ENCODE results near the gene KRTDAP.

The KRTDAP gene

DNA sequence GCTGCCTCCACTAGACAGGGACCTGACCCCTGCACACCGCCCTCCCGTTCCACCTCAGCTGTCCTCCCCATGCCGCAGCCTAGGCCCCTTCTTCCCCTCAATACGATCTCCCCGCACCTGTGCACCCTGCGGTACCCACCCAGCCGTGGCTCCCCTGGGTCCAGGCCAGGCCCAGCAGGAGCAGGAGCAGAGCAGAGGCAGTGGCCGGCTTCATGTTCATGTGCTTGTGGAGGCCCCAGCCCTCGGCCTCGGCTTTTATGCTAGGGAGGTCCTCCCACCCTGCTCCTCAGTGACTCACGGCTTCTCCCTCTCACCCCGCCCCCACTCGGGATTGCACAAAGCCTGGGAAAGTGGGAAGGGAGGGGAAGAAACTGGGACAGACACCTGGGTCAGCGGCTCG is 11.4 kb upstream of the KRTDAP start:
- ATAC-seq, result no peak
- Mint-ChIP-seq H3K27ac (no peak overlapping the region), H3K4me1 (no peaks in the 10 kb centered on the region), H3K36me3 (no peaks in the 10 kb centered on the region), H3K4me3 (no peak overlapping the region), H3K9me3 (no peaks in the 10 kb centered on the region)
- no peak for DNase-seq (ENCODE audit: low spot score in 2 of 2)

DNA sequence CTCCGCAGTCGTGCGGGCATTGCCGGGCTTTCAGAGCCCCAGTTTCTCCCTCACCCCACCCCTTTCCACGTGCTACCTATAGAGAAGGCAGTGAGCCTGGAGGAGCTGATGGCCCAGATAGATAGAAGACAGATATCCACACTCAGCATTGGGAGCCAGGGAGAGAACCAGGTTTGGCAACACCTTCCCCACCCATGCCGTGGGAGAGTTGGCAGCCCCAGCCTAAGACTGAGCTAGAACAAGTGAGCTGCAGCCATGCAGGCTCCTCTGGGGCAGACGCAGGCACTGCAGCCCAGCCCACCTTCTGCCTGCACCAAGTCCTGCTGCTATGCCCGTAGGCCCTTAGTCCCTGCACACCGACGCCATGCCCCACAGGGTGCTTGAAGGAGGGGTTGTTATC is 10.3 kb upstream of the KRTDAP start:
- Mint-ChIP-seq H3K4me1 (peaks cover under 1% of the 10 kb centered on the region), H3K36me3 (no peaks in the 10 kb centered on the region), H3K9me3 (no peaks in the 10 kb centered on the region), H3K27ac (no peak overlapping the region), H3K4me3 (no peak overlapping the region)
- DNase-seq (ENCODE audit: low spot score in 2 of 2) (no peak), ATAC-seq (no peak)

DNA sequence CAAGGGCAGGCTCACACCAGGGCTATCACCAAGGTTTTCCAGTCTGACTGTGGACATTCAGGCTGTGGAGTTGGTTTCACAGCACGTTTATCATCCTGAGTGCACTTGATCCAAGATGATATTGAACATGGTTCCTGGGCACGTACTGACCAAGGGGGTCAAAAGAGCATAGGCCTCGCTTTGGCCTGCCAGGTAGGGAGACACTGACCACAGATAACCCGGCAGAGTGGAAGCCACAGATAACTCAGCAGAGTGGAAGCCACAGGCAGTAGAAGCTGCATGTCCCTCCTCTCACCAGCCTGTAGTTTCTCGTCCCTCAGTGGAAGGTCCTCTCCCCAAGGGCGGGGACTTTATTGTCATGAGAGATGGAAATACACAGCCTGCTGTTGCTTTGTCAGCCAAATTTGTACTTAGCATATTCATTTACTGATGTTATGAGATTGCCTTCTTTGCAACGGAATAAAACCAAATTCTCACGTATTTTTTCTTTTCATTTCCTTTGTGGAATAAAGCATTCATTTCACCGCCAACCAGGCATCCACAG is 8.8 kb upstream of the KRTDAP start:
- Mint-ChIP-seq H3K36me3 (no peaks in the 10 kb centered on the region), H3K27ac (no peak overlapping the region), H3K4me3 (no peak overlapping the region), H3K9me3 (no peaks in the 10 kb centered on the region), H3K4me1 (peaks cover 10% of the 10 kb centered on the region)
- no peak for DNase-seq (ENCODE audit: low spot score in 2 of 2)
- no peak for ATAC-seq

DNA sequence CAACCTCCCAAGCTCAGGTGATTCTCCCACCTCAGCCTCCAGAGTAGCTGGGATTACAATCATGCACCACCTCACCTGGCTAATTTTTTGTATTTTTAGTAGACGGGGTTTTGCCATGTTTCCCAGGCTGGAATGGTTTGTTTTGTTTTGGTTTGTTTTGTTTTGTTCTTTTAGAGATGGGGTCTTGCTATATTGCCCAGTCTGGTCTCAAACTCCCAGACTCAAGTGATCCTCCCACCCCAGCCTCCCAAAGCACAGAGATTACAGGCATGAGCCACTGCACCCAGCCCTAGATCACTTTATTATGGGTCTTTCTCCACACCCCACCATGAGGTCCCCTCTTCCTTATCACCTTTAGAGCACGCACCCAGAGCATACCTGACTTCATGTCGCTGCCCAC is 8.0 kb upstream of the KRTDAP start:
- Mint-ChIP-seq H3K27ac (no peak overlapping the region), H3K9me3 (no peaks in the 10 kb centered on the region), H3K4me3 (no peak overlapping the region), H3K4me1 (peaks cover 10% of the 10 kb centered on the region), H3K36me3 (no peaks in the 10 kb centered on the region)
- DNase-seq (ENCODE audit: low spot score in 2 of 2) (no peak), ATAC-seq (no peak)

DNA sequence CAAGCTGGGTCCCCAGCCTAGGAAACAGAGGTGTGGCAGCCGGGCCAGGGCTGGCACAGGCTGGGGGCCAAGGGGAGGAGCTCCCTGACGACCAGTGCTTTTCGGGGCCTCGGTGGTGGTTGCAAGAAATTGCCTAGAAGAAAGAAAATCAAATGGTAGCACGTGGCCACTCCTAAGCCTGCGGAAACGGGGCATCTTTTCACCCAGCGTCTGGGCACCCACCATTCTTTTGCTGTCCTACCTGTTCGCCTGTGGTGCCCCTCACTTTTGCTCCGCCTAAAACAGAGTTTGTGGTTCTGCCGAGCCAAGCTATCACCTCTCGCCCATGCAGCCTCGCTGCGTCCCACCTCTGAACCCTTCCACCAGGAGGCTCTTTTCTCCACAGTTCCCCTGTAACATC is 7.1 kb upstream of the KRTDAP start:
- DNase-seq (ENCODE audit: low spot score in 2 of 2) (no peak), ATAC-seq (no peak)
- H3K4me3 Mint-ChIP-seq, result no peak overlapping the region
- H3K27ac Mint-ChIP-seq, result no peak overlapping the region
- no peaks in the 10 kb centered on the region for H3K36me3 Mint-ChIP-seq
- H3K4me1 Mint-ChIP-seq, result peaks cover 10% of the 10 kb centered on the region
- no peaks in the 10 kb centered on the region for H3K9me3 Mint-ChIP-seq

DNA sequence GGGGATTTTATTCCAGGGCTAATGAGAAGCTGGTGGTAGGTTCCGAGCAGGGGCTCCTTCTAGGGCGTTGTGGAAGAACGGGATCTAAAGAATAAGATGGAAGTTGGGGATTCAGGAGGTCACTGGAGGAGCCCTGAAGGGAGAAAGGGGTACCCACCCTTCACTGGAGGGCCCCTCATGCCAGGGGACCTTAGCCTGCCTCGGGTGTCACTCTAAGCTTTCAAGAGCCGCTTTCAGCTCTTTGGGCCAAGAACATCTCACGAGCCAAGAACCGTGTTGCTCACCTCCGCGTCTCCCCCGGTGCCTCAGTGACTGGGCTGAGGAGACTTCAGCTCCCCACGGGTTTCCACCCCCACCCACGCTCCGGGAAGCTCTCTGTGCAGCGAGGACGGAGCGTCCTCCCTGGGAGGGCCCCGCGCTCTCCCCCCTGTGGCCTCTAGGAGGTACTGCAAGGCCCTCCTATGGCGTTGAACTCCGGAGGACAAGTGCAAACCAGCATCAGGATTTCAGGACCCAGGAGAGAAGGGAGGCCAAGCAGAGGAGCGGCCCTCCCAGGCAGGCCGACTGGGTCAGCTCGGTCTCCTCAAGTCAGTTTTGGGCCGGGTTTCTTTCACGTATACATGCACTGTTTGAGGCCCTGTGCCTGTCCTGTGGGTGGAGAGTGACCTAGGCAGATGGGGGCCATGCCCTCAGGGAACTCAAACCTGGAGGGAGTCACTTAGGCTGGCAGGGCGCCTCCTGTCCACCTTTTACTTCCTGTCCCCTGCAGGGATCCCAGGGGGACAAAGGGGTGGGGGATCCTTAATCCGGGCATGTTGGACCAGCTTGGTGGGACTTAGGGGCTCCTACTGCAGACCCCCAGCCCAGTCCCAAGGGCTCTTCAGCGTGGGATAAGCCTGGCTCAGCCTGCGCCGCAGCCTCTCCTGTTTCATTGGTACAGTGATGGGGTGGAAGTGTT is 5.1 kb upstream of the KRTDAP start:
- H3K36me3 Mint-ChIP-seq, result no peaks in the 10 kb centered on the region
- H3K4me1 Mint-ChIP-seq, result peaks cover 10% of the 10 kb centered on the region
- ATAC-seq (peak; percentile 90), DNase-seq (ENCODE audit: low spot score in 2 of 2) (peak; percentile 66 to 81)
- H3K9me3 Mint-ChIP-seq, result no peaks in the 10 kb centered on the region
- peak overlapping the region; percentile 8 for H3K4me3 Mint-ChIP-seq
- H3K27ac Mint-ChIP-seq, result no peak overlapping the region

DNA sequence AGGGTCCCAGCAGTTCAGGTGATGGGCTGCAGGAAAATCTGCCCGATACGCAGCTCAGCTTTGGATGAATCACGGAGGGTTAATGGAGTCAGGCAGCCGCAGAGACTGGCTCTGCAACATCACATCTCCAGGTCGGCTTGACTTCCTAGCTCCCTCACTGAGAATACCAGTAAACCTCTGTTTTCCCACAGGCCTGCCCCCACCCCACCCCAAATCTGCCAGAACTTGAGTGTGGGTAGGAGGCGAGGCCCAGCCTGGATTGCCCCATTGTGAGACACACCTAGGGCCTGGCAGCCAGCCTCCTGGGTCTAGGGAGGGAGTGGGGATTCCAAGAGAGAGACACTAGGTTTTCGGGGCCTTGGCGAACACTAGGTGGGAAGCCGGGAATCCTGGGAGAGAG is 3.7 kb upstream of the KRTDAP start:
- DNase-seq (ENCODE audit: low spot score in 2 of 2), result no peak
- H3K27ac Mint-ChIP-seq, result no peak overlapping the region
- no peak overlapping the region for H3K4me3 Mint-ChIP-seq
- H3K9me3 Mint-ChIP-seq, result no peaks in the 10 kb centered on the region
- H3K4me1 Mint-ChIP-seq, result peaks cover 10% of the 10 kb centered on the region
- no peaks in the 10 kb centered on the region for H3K36me3 Mint-ChIP-seq
- no peak for ATAC-seq

DNA sequence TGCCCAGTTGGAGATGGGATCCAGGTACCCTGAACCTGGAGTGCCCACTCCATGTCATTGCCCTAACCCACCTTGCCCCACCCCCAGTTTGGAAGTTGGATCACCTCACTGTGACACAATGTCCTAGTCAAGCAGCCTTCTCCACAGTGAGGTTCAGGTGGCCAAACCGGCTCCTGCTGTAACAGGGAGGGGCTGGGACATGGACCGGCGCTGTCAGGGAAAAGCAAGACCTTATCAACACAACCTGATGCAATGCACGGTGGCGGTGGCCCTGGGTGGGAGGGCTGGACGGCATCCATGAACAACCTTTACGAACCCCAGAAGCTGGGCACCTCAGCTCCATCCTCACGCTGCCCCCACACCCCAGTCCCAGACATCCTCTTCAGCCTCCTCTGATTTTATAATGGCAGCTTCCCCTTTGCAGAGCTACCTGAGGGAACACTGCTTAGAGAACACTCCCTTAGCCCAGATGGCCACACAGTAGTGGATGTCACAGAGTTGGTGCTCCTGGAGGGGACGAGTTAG is 1.6 kb upstream of the KRTDAP start:
- Mint-ChIP-seq H3K27ac (no peak overlapping the region), H3K4me1 (peaks cover 10% of the 10 kb centered on the region), H3K4me3 (no peak overlapping the region), H3K36me3 (no peaks in the 10 kb centered on the region), H3K9me3 (no peaks in the 10 kb centered on the region)
- DNase-seq (ENCODE audit: low spot score in 2 of 2), result no peak
- no peak for ATAC-seq

DNA sequence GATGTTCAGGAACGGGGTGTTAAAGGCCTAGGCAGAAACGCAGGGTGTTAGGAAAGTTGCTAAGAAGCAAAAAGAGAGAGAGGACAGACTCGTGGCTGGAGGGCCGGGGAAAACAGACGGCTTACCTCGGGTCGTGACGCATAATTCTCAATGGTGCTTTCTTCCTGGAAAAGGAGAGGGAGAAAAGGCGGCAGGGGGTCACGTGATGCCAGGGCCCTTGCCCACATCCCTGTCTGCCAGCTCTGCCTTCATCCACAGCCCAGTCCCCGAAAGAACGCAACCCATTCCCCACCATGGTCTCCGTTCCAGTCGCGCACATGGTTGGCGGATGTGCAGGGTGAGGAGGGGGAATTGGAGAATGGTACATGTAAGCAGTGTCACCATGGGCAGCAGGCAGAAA is 1.6 kb downstream of the KRTDAP start:
- no peaks in the 10 kb centered on the region for H3K36me3 Mint-ChIP-seq
- H3K4me3 Mint-ChIP-seq, result no peak overlapping the region
- no peak overlapping the region for H3K27ac Mint-ChIP-seq
- H3K4me1 Mint-ChIP-seq, result peaks cover 8% of the 10 kb centered on the region
- no peaks in the 10 kb centered on the region for H3K9me3 Mint-ChIP-seq
- no peak for ATAC-seq
- DNase-seq (ENCODE audit: low spot score in 2 of 2), result no peak

DNA sequence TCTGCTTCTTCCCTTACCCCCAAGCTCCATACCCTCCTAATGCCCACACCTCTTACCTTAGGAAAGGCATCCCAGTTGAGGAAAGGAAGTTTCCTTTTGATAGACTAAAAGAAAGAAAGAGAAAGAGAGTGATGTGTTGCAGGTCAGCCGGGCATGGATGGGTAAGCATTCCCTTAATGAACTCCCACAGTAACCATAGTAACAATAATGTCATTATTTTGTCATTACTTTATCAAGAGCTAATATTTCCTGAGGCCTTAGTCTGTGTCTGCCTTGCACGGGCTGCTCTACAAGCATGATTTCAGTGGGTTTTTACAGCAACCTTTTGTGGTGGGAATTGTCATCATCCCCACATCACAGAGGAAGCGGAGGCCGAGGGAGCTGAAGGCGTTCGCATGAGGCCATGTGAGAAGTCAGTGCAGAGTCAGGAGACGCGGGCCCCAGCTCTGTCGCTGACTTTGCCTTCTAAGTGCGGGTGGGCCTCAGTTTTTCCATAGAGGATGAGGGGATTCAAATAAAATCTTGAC is 2.5 kb downstream of the KRTDAP start:
- peak; percentile 70 for ATAC-seq
- Mint-ChIP-seq H3K4me3 (no peak overlapping the region), H3K4me1 (peaks cover 8% of the 10 kb centered on the region), H3K27ac (no peak overlapping the region), H3K9me3 (no peaks in the 10 kb centered on the region), H3K36me3 (no peaks in the 10 kb centered on the region)
- no peak for DNase-seq (ENCODE audit: low spot score in 2 of 2)

DNA sequence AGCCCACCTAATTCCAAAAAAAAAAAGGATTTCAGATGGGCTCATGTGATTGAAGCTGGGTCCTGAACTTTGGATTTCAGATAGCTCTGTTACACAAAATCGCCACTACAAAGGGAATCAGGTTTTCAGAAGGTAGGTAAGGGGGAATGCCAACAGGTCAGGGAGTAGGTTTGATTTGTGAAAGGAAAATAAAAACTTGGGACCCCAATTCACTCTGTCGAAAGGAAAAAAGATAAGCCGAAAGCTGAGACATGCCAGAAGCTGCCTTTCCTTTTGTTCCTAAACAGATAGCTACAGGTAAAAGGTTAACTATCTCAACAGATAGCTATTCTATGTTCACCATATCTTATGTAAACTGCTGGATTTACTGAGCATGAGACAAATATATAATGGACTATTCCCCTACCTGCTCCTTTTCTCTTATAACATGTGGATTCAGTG is 4.0 kb downstream of the KRTDAP start:
- no peak overlapping the region for H3K4me3 Mint-ChIP-seq
- peaks cover 8% of the 10 kb centered on the region for H3K4me1 Mint-ChIP-seq
- no peaks in the 10 kb centered on the region for H3K9me3 Mint-ChIP-seq
- no peak for DNase-seq (ENCODE audit: low spot score in 2 of 2)
- ATAC-seq, result no peak
- no peaks in the 10 kb centered on the region for H3K36me3 Mint-ChIP-seq
- H3K27ac Mint-ChIP-seq, result no peak overlapping the region

DNA sequence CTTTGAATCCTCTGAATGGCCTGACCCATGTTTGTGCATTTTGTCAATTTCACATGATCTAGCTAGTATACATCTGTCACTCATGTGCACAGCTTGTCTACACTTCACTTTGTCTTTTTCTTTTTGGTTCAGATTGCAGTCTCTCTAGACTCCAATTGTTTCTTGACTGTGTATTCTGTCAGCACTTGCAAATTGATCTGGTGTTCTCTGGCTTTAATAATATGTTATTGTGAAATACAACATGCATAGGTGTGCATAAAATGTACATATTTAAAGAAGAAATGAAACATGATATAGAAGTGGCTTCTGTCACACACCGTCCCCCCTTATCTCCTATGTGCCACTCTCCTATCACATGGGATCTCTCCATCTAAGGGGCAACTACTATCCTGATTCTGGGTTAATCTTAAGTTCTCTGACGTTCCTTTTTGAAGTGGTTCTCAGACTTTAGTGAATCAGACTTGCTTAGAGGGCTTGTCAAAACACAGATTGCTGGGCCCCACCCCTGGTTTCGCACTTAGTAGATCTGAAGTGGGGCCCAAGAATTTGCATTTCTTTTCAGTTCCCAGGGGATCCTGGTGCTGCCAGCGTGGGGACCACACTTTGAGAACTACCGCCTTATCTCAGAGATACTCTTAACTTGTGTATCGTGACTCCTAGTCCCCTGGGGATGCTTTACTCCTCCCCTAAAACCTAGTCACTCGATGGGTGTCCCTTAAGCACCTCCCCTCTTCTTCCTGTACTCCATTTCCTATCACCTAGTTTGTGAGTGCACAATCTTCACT is 5.8 kb downstream of the KRTDAP start:
- no peaks in the 10 kb centered on the region for H3K9me3 Mint-ChIP-seq
- H3K4me1 Mint-ChIP-seq, result peaks cover 8% of the 10 kb centered on the region
- no peak for DNase-seq (ENCODE audit: low spot score in 2 of 2)
- ATAC-seq, result peak; percentile 67
- H3K27ac Mint-ChIP-seq, result no peak overlapping the region
- no peak overlapping the region for H3K4me3 Mint-ChIP-seq
- no peaks in the 10 kb centered on the region for H3K36me3 Mint-ChIP-seq

DNA sequence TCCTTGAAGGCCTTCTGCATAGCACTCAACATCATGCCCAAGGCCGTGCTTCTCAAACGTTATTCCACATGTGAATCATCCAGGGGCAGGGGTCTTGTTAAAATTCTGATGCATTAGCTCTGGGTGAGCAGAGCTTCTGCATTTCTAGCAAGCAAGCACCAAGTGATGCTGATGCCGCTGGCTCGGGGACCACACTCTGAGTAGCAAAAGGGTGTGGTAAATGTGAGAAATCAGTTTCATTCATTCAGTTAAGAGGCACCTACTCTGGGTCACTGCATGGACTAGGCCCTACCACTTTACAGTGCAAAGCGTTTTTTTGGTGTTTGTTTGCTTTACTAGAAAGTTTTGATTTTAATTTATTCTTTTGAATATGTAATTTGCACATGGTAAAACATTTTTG is 7.2 kb downstream of the KRTDAP start:
- no peak overlapping the region for H3K4me3 Mint-ChIP-seq
- ATAC-seq (no peak), DNase-seq (ENCODE audit: low spot score in 2 of 2) (no peak)

DNA sequence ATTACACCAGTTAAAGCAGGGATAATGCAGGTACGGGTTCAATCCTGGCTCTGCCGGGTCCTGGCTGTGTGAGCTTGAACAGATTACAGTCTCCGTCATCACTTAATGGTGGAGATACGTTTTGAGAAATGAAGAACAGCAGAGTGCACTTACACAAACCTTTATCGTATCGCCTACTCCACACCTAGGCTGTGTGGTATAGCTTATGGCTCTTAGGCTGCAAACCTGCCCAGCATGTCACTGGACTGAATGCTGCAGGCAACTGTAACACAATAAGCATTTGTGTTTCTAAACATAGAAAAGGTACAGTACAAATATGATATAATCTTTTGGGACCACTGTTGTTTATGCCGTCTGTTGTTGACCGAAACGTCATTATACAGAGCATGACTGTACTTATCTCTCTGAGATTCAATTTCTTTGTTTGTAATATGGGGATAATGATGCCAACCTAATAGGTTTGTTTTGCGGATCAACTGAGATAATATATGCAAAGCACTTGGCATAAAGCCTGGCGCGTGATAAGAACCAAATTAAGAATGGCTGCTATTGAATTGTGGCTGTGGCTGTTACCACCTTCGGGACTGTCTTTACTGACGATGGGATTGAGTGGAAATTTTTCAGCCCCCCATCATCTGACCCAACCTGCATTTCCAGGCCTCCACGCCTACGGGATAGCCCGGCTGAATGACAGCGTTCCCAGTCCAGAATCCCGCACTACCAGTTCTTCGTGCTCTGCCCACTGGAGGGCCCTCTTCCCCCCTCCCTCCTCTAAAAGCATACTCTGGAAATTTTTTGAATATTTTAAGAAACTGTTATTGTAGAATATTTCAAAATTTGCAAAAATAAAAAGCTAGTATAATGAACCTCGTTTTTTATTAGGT is 11.2 kb downstream of the KRTDAP start:
- no peaks in the 10 kb centered on the region for H3K36me3 Mint-ChIP-seq
- H3K9me3 Mint-ChIP-seq, result no peaks in the 10 kb centered on the region
- H3K4me3 Mint-ChIP-seq, result no peak overlapping the region
- H3K4me1 Mint-ChIP-seq, result peaks cover 8% of the 10 kb centered on the region
- no peak overlapping the region for H3K27ac Mint-ChIP-seq
- DNase-seq (ENCODE audit: low spot score in 2 of 2) (no peak), ATAC-seq (no peak)

More for the DNA sequence above, 7.2 kb downstream of the KRTDAP start:
- H3K4me1 Mint-ChIP-seq, result peaks cover 8% of the 10 kb centered on the region
- H3K36me3 Mint-ChIP-seq, result no peaks in the 10 kb centered on the region
- H3K27ac Mint-ChIP-seq, result no peak overlapping the region
- no peaks in the 10 kb centered on the region for H3K9me3 Mint-ChIP-seq
